ENCODE data around the gene RNF150.

DNA sequence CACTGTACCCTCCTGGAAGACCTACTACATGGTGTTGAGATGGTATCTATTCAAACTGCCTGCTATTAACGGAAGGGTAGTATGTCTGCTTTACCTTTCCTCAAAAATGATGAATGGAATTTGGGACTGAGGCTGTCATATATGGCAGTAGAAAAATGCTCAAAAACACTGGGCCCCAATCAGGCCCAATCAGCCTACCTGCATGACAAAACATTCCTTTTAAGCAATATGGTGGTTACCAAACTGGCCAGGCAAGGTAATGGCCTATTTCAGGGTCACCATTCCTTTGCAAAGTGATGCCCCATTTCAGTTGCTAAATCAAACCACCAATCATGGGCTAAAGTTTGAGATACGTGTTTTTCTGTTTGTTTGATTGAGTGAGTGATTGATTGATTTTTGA is 14.9 kb downstream of the RNF150 start:
- TF ChIP-seq, protein P1, sequence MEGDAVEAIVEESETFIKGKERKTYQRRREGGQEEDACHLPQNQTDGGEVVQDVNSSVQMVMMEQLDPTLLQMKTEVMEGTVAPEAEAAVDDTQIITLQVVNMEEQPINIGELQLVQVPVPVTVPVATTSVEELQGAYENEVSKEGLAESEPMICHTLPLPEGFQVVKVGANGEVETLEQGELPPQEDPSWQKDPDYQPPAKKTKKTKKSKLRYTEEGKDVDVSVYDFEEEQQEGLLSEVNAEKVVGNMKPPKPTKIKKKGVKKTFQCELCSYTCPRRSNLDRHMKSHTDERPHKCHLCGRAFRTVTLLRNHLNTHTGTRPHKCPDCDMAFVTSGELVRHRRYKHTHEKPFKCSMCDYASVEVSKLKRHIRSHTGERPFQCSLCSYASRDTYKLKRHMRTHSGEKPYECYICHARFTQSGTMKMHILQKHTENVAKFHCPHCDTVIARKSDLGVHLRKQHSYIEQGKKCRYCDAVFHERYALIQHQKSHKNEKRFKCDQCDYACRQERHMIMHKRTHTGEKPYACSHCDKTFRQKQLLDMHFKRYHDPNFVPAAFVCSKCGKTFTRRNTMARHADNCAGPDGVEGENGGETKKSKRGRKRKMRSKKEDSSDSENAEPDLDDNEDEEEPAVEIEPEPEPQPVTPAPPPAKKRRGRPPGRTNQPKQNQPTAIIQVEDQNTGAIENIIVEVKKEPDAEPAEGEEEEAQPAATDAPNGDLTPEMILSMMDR (IDR thresholded peaks at IDR 0.05; ENCODE audit: low read depth, low read length): no peak
- TF ChIP-seq EZH2phosphoT487 (IDR thresholded peaks at IDR 0.05; ENCODE audit: low read depth): no peak

Data from OCI-LY3 (cell line).